HEK293T (cell line): Measurements from ENCODE around the gene SPINK4.

ENCODE experiments used
- BHLHE40 ChIP-seq: fragments of 450-650 bp; IDR thresholded peaks from 2 replicates; pipeline ENCODE4 v1.6.1; 2016; ENCODE audit warnings: mild to moderate bottlenecking, moderate library complexity, borderline replicate concordance
- CTBP1 ChIP-seq: fragments of 450-650 bp; IDR thresholded peaks from 2 replicates; pipeline ENCODE4 v1.6.1; 2016; ENCODE audit warnings: borderline replicate concordance
- ELF4 ChIP-seq: fragments of 450-650 bp; IDR thresholded peaks from 2 replicates; pipeline ENCODE4 v1.6.1; 2017; ENCODE audit warnings: antibody characterized with exemption
- FOXA1 ChIP-seq: fragments of 450-650 bp; IDR thresholded peaks from 2 replicates; pipeline ENCODE4 v1.6.1; 2016; ENCODE audit warnings: mild to moderate bottlenecking
- FOXM1 ChIP-seq: fragments of 450-650 bp; IDR thresholded peaks from 2 replicates; pipeline ENCODE4 v1.6.1; 2017; ENCODE audit warnings: mild to moderate bottlenecking, borderline replicate concordance
- NFRKB ChIP-seq: fragments of 450-650 bp; IDR thresholded peaks from 2 replicates; pipeline ENCODE4 v1.6.1; 2016; ENCODE audit warnings: mild to moderate bottlenecking, moderate library complexity
- SP1 ChIP-seq: fragments of 450-650 bp; IDR thresholded peaks from 2 replicates; pipeline ENCODE4 v1.6.1; 2017
- ZNF384 ChIP-seq: fragments of 450-650 bp; IDR thresholded peaks from 2 replicates; pipeline ENCODE4 v1.6.1; 2016
- TF ChIP-seq, protein P1 (sequence below): fragments of 450-650 bp; IDR thresholded peaks from 2 replicates; pipeline ENCODE4 v1.6.1; 2016

DNA sequence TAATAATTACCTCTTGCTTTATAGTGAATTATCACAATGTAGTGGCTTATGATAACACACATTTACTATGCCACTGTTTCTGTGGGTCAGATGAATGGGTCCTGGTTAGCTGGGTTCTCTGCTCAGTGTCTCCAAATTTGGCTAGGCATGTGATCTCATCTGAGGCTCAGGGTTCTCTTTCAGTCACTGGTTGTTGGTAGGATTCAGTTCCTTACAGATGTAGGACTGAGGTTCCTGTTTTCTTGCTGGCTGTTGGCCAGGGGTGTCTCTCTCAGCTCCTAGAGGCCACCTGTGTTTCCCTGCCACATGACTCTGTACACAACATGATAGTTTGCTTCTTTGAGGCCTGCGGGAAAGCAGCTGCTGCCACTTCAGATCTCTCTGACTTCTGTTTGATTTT is 57.5 kb downstream of the SPINK4 start:
- TF ChIP-seq CTBP1 (no peak), NFRKB (no peak), FOXA1 (no peak), ELF4 (no peak), ZNF384 (no peak), SP1 (no peak), BHLHE40 (no peak), FOXM1 (no peak)
- TF ChIP-seq, protein P1, sequence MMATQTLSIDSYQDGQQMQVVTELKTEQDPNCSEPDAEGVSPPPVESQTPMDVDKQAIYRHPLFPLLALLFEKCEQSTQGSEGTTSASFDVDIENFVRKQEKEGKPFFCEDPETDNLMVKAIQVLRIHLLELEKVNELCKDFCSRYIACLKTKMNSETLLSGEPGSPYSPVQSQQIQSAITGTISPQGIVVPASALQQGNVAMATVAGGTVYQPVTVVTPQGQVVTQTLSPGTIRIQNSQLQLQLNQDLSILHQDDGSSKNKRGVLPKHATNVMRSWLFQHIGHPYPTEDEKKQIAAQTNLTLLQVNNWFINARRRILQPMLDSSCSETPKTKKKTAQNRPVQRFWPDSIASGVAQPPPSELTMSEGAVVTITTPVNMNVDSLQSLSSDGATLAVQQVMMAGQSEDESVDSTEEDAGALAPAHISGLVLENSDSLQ, result no peak
